ENCODE data around the gene GABRB2. TPM values are rescaled to one million over a fixed set of nuclear protein-coding genes. Genes with fewer than 3 reads are reported as not detected.

The GABRB2 gene
- total and polyA plus RNA-seq, 2 of the 13 experiments (the other 11 are each of a cell fraction or from before 2014, with no cell fraction given), result 0.01 TPM; not detected in 1

- H3K4me2 ChIP-seq (ENCODE audit: low read depth, low read length), result no peak overlapping the region
- no peak for ATAC-seq
- H3K27me3 ChIP-seq (ENCODE audit: control insufficient read depth in 1 of 2, insufficient read depth in 2 of 2, low read length in 2 of 2), result no peaks in the 10 kb centered on the region
- CTCF ChIA-PET (ENCODE audit: low intra/inter-chr PET ratio, low total read pairs), result no interaction called here
- H3K4me1 ChIP-seq (ENCODE audit: insufficient read depth, low read length), result no peaks in the 10 kb centered on the region
- in situ Hi-C loops (cut with HindIII; ENCODE audit: extremely low pct_ligation_motif_present, low pct_unique_long_range_greater_than_20kb) (no loop called here), intact Hi-C loops (cut with micrococcal nuclease; ENCODE audit: unreplicated experiment) (no loop called here)
- H3K9me3 ChIP-seq (ENCODE audit: low read length), result no peaks in the 10 kb centered on the region
- H3K9ac ChIP-seq (ENCODE audit: insufficient read depth, low read depth, low read length), result no peak overlapping the region
- H3K4me3 ChIP-seq (replicated peaks in 1 of 3; ENCODE audit: insufficient read depth in 1 of 3, low read depth in 2 of 3, low read length in 3 of 3), result no peak overlapping the region
- no peaks in the 10 kb centered on the region for H3K36me3 ChIP-seq (replicated peaks in 1 of 2; ENCODE audit: control insufficient read depth in 1 of 2, insufficient read depth in 2 of 2, low read length in 2 of 2)
- no peak for FAIRE-seq
- TF ChIP-seq MAFF (IDR thresholded peaks at IDR 0.05; ENCODE audit: low read depth, low read length) (peak; percentile 38; the same call in 1 of the 2 replicates), ZBTB20 (CRISPR knock-in tag; IDR thresholded peaks at IDR 0.05; ENCODE audit: borderline replicate concordance, low read depth) (no peak), SRSF4 (IDR thresholded peaks at IDR 0.05; ENCODE audit: low read depth, low read length, poor library complexity, severe bottlenecking) (no peak), TFDP1 (CRISPR knock-in tag; IDR thresholded peaks at IDR 0.05; ENCODE audit: borderline replicate concordance) (no peak), MAFK (conservative IDR thresholded peaks at IDR 0.05 in 1 of 2, IDR thresholded peaks at IDR 0.05 in 1 of 2; ENCODE audit: low read length in 2 of 2) (peak; percentile 3 to 68; a peak in 2 of 4 replicates), ZNF512B (CRISPR knock-in tag; IDR thresholded peaks at IDR 0.05; ENCODE audit: borderline replicate concordance) (no peak), ZNF343 (CRISPR knock-in tag; IDR thresholded peaks at IDR 0.05) (no peak), ZNF607 (CRISPR knock-in tag; IDR thresholded peaks at IDR 0.05; ENCODE audit: borderline replicate concordance) (no peak)
- TF ChIP-seq, protein P1, sequence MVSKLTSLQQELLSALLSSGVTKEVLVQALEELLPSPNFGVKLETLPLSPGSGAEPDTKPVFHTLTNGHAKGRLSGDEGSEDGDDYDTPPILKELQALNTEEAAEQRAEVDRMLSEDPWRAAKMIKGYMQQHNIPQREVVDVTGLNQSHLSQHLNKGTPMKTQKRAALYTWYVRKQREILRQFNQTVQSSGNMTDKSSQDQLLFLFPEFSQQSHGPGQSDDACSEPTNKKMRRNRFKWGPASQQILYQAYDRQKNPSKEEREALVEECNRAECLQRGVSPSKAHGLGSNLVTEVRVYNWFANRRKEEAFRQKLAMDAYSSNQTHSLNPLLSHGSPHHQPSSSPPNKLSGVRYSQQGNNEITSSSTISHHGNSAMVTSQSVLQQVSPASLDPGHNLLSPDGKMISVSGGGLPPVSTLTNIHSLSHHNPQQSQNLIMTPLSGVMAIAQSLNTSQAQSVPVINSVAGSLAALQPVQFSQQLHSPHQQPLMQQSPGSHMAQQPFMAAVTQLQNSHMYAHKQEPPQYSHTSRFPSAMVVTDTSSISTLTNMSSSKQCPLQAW (CRISPR knock-in tag; IDR thresholded peaks at IDR 0.05), result no peak
- TF ChIP-seq, protein P2, sequence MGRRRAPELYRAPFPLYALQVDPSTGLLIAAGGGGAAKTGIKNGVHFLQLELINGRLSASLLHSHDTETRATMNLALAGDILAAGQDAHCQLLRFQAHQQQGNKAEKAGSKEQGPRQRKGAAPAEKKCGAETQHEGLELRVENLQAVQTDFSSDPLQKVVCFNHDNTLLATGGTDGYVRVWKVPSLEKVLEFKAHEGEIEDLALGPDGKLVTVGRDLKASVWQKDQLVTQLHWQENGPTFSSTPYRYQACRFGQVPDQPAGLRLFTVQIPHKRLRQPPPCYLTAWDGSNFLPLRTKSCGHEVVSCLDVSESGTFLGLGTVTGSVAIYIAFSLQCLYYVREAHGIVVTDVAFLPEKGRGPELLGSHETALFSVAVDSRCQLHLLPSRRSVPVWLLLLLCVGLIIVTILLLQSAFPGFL (CRISPR knock-in tag; IDR thresholded peaks at IDR 0.05), result no peak
- TF ChIP-seq, protein P3, sequence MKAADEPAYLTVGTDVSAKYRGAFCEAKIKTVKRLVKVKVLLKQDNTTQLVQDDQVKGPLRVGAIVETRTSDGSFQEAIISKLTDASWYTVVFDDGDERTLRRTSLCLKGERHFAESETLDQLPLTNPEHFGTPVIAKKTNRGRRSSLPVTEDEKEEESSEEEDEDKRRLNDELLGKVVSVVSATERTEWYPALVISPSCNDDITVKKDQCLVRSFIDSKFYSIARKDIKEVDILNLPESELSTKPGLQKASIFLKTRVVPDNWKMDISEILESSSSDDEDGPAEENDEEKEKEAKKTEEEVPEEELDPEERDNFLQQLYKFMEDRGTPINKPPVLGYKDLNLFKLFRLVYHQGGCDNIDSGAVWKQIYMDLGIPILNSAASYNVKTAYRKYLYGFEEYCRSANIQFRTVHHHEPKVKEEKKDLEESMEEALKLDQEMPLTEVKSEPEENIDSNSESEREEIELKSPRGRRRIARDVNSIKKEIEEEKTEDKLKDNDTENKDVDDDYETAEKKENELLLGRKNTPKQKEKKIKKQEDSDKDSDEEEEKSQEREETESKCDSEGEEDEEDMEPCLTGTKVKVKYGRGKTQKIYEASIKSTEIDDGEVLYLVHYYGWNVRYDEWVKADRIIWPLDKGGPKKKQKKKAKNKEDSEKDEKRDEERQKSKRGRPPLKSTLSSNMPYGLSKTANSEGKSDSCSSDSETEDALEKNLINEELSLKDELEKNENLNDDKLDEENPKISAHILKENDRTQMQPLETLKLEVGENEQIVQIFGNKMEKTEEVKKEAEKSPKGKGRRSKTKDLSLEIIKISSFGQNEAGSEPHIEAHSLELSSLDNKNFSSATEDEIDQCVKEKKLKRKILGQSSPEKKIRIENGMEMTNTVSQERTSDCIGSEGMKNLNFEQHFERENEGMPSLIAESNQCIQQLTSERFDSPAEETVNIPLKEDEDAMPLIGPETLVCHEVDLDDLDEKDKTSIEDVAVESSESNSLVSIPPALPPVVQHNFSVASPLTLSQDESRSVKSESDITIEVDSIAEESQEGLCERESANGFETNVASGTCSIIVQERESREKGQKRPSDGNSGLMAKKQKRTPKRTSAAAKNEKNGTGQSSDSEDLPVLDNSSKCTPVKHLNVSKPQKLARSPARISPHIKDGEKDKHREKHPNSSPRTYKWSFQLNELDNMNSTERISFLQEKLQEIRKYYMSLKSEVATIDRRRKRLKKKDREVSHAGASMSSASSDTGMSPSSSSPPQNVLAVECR (CRISPR knock-in tag; IDR thresholded peaks at IDR 0.05; ENCODE audit: borderline replicate concordance), result no peak
- WGBS (ENCODE audit: low lambda C conversion rate), result 1% methylated on average over 4 of the region's 4 CpGs
- no peak overlapping the region for H2AFZ ChIP-seq (ENCODE audit: low read length)
- no TSS peak for BruUV-seq (replicated peaks)
- H4K20me1 ChIP-seq (ENCODE audit: insufficient read depth, low read length), result no peaks in the 10 kb centered on the region
- no peak overlapping the region for H3K27ac ChIP-seq (ENCODE audit: extremely low read length, insufficient read depth, low read length)
- no peak for DNase-seq (ENCODE audit: low spot score)
- H3K79me2 ChIP-seq (ENCODE audit: insufficient read depth, low read length), result no peaks in the 10 kb centered on the region
- POLR2A ChIA-PET, result no interaction called here
Observed at GRCh38 chr5:161397448-161397847, 149.1 kb downstream of the GABRB2 start.
